WTC11 (cell line): ENCODE data around the gene PGM2L1.

ENCODE experiments used
- ATF1 ChIP-seq: sonication (generic); formaldehyde crosslinking; IDR thresholded peaks from 2 replicates; pipeline ENCODE4 v1.8.1; 2023; ENCODE audit warnings: mild to moderate bottlenecking, moderate library complexity, missing genetic modification reagents
- MXD4 ChIP-seq: fragments of 250-450 bp; sonication (Bioruptor Pico); IDR thresholded peaks from 2 replicates; pipeline ENCODE4 v1.8.0; 2021; ENCODE audit warnings: mild to moderate bottlenecking, moderate library complexity, borderline replicate concordance
- STAT6 ChIP-seq: sonication (generic); formaldehyde crosslinking; conservative IDR thresholded peaks from 2 replicates; pipeline ENCODE4 v1.8.1; 2023; ENCODE audit warnings: mild to moderate bottlenecking, low read depth, missing genetic modification reagents, moderate library complexity

GRCh38 chr11:74341921-74342320 lies 56.3 kb downstream of the PGM2L1 start:
- no peak for TF ChIP-seq STAT6 (CRISPR knock-in tag)
- no peak for TF ChIP-seq ATF1 (CRISPR knock-in tag)
- no peak for TF ChIP-seq MXD4 (CRISPR knock-in tag)
